HCT116 (cell line): Measurements from ENCODE around the gene CLASP1. TPM values are rescaled to one million over a fixed set of nuclear protein-coding genes. Genes with fewer than 3 reads are reported as not detected.

Experiments used
- ATAC-seq: fragments of 200-7000 bp; cut with Tn5 transposase; 2 replicates; pipeline ENCODE4 v1.9.1; 2020; ENCODE audit warnings: mild to moderate bottlenecking, moderate library complexity
- BruUV-seq: library from RNA; stranded (reverse); fragments of 400-500 nt; replicated peaks from 2 replicates; lab custom pipeline; 2021; lab: Mats Ljungman, UMichigan
- CTCF ChIA-PET: fragments of 300-600 bp; sonication (Branson Sonifier 250); formaldehyde crosslinking; loops from one replicate; lab custom pipeline; 2021; ENCODE audit warnings: antibody characterized with exemption; lab: Charles Lee
- POLR2A ChIA-PET: fragments of 300-600, 350-600 bp; sonication (Branson Sonifier 250); formaldehyde crosslinking; loops from one replicate; lab custom pipeline; 2021; ENCODE audit warnings: antibody characterized with exemption; lab: Charles Lee
- RAD21 ChIA-PET, 2 experiments: fragments of 300-600 bp; sonication (Branson Sonifier 250); formaldehyde crosslinking; loops; one replicate each; lab custom pipeline; 2023; ENCODE audit warnings: low total read pairs in 2 of 2; ENCODE audit not compliant: uncharacterized antibody in 2 of 2, unreplicated experiment in 2 of 2, low non-redundant PET in 1 of 2; lab: Charles Lee
- DNase-seq: peaks from one replicate; pipeline ENCODE4 v3.0.0-alpha.2; 2010; ENCODE audit warnings: low read depth, low spot score
- H2AFZ ChIP-seq: fragments of 200-600 bp; shearing (Covaris generic), sonication (generic); 2 replicates; pipeline ENCODE4 v1.6.1; 2017; ENCODE audit warnings: low read depth, mixed run types, mixed read lengths, antibody characterized with exemption, low read length; ENCODE audit not compliant: poor library complexity, severe bottlenecking
- H3K27ac ChIP-seq: 2 replicates; pipeline ENCODE4 v1.5.1; 2012; ENCODE audit warnings: low read depth, low read length
- H3K27me3 ChIP-seq: fragments of 200-600 bp; sonication (generic); 2 replicates; pipeline ENCODE4 v1.6.1; 2016; ENCODE audit warnings: mixed run types, low read length, mixed read lengths; ENCODE audit not compliant: insufficient read depth
- H3K36me3 ChIP-seq, 2 experiments: fragments of 200-500 bp in 1 of 2; fragments of 200-600 bp in 1 of 2; sonication (Bioruptor generic) in 1 of 2; sonication (generic) in 1 of 2; 2 replicates each; pipeline versions ENCODE4 v1.5.1 to v1.6.1; 2014 to 2016; ENCODE audit warnings: low read length in 2 of 2, inconsistent platforms in 1 of 2, mixed read lengths in 1 of 2, mixed run types in 1 of 2; ENCODE audit not compliant: insufficient read depth in 2 of 2, control insufficient read depth in 1 of 2
- H3K4me1 ChIP-seq, 2 experiments: fragments of 200-600 bp in 1 of 2; sonication (generic) in 1 of 2; 2 replicates each; pipeline versions ENCODE4 v1.5.1 to v1.6.1; 2012 to 2017; ENCODE audit warnings: low read length in 2 of 2, inconsistent platforms in 1 of 2, mild to moderate bottlenecking in 1 of 2, mixed read lengths in 1 of 2, mixed run types in 1 of 2, moderate library complexity in 1 of 2; ENCODE audit not compliant: insufficient read depth in 2 of 2, control insufficient read depth in 1 of 2
- H3K4me2 ChIP-seq: fragments of 200-600 bp; sonication (generic); 2 replicates; pipeline ENCODE4 v1.6.1; 2017; ENCODE audit warnings: mixed run types, low read length, mixed read lengths
- H3K4me3 ChIP-seq, 2 experiments: fragments of 200-600 bp in 1 of 2; sonication (generic) in 1 of 2; replicated peaks in 1 of 2; 2 replicates each; pipeline ENCODE4 v1.5.1; 2011 to 2016; ENCODE audit warnings: low read length in 2 of 2, control low read depth in 1 of 2, low read depth in 1 of 2, mild to moderate bottlenecking in 1 of 2, mixed read lengths in 1 of 2, mixed run types in 1 of 2
- H3K79me2 ChIP-seq: fragments of 200-600 bp; sonication (generic); 2 replicates; pipeline ENCODE4 v1.6.1; 2017; ENCODE audit warnings: mild to moderate bottlenecking, mixed run types, low read length, moderate library complexity, mixed read lengths; ENCODE audit not compliant: insufficient read depth
- H3K9ac ChIP-seq: fragments of 200-600 bp; sonication (generic); 2 replicates; pipeline ENCODE4 v1.6.1; 2016; ENCODE audit warnings: low read length, mixed read lengths
- H3K9me2 ChIP-seq: fragments of 200-600 bp; sonication (generic), shearing (Covaris generic); 2 replicates; pipeline ENCODE4 v1.6.1; 2017; ENCODE audit warnings: mixed run types, mild to moderate bottlenecking, moderate library complexity; ENCODE audit not compliant: insufficient read depth
- H3K9me3 ChIP-seq, 2 experiments: fragments of 200-500 bp in 1 of 2; fragments of 200-600 bp in 1 of 2; sonication (Bioruptor generic) in 1 of 2; sonication (generic) in 1 of 2; 2 replicates each; pipeline ENCODE4 v1.6.1; 2014 to 2017; ENCODE audit warnings: low read length in 2 of 2, mixed read lengths in 2 of 2, inconsistent platforms in 1 of 2, low read depth in 1 of 2, mild to moderate bottlenecking in 1 of 2, mixed run types in 1 of 2, moderate library complexity in 1 of 2; ENCODE audit not compliant: control insufficient read depth in 1 of 2, insufficient read depth in 1 of 2
- H4K20me1 ChIP-seq: fragments of 200-600 bp; sonication (generic), shearing (Covaris generic); 2 replicates; pipeline ENCODE4 v1.6.1; 2017; ENCODE audit warnings: mixed run types, mild to moderate bottlenecking, moderate library complexity; ENCODE audit not compliant: insufficient read depth
- CBX3 ChIP-seq: IDR thresholded peaks from 2 replicates; pipeline ENCODE4 v1.6.1; 2012; ENCODE audit warnings: low read depth
- CEBPB ChIP-seq: IDR thresholded peaks from 2 replicates; pipeline ENCODE4 v1.6.1; 2012; ENCODE audit warnings: low read depth
- EGR1 ChIP-seq: IDR thresholded peaks from 2 replicates; pipeline ENCODE4 v1.6.1; 2012; ENCODE audit warnings: low read depth
- ELF1 ChIP-seq: IDR thresholded peaks from 2 replicates; pipeline ENCODE4 v1.6.1; 2012; ENCODE audit warnings: low read depth, borderline replicate concordance
- EZH2 ChIP-seq: fragments of 200-600 bp; sonication (generic); IDR thresholded peaks from 2 replicates; pipeline ENCODE4 v1.6.1; 2017; ENCODE audit warnings: antibody characterized with exemption, mixed run types
- EZH2phosphoT487 ChIP-seq: fragments of 200-600 bp; IDR thresholded peaks from 2 replicates; pipeline ENCODE4 v1.6.1; 2018; ENCODE audit warnings: antibody characterized with exemption, borderline replicate concordance
- FOSL1 ChIP-seq: IDR thresholded peaks from 2 replicates; pipeline ENCODE4 v1.6.1; 2012; ENCODE audit warnings: low read depth
- POLR2AphosphoS5 ChIP-seq: IDR thresholded peaks from 2 replicates; pipeline ENCODE4 v1.6.1; 2011; ENCODE audit warnings: mild to moderate bottlenecking, low read depth, low read length, moderate library complexity
- RAD21 ChIP-seq: IDR thresholded peaks from 2 replicates; pipeline ENCODE4 v1.6.1; 2012; ENCODE audit warnings: low read depth, mild to moderate bottlenecking
- SIN3A ChIP-seq: IDR thresholded peaks from 2 replicates; pipeline ENCODE4 v1.6.1; 2012; ENCODE audit warnings: low read depth
- SP1 ChIP-seq: IDR thresholded peaks from 2 replicates; pipeline ENCODE4 v1.6.1; 2012; ENCODE audit warnings: low read depth
- SRF ChIP-seq: IDR thresholded peaks from 2 replicates; pipeline ENCODE4 v1.6.1; 2012; ENCODE audit warnings: low read depth
- YY1 ChIP-seq: IDR thresholded peaks from 2 replicates; pipeline ENCODE4 v1.6.1; 2011; ENCODE audit warnings: low read length, low read depth, moderate library complexity, mild to moderate bottlenecking; ENCODE audit not compliant: insufficient replicate concordance; ENCODE audit errors: extremely low read depth
- ZNF274 ChIP-seq: fragments of 200-500 bp; sonication (Bioruptor generic); IDR thresholded peaks from 2 replicates; pipeline ENCODE4 v1.6.1; 2014; ENCODE audit warnings: mild to moderate bottlenecking, low read depth, low read length, inconsistent platforms
- intact Hi-C: fragments of 100-400 bp; cut with micrococcal nuclease; formaldehyde crosslinking; loops from 2 replicates; pipeline ENCODE4 v1.10.0; 2022
- total RNA-seq: library from RNA; stranded (reverse); gene quantifications from one replicate; pipeline ENCODE4 v1.2.1, GENCODE V29; 2021; ENCODE audit not compliant: unreplicated experiment
- TF ChIP-seq, protein P1 (sequence below): IDR thresholded peaks from 2 replicates; pipeline ENCODE4 v1.6.1; 2012
- TF ChIP-seq, protein P2 (sequence below), 3 experiments: fragments of 200-600 bp in 1 of 3; sonication (generic) in 1 of 3; IDR thresholded peaks in 2 of 3; conservative IDR thresholded peaks in 1 of 3; 2 replicates each; pipeline ENCODE4 v1.5.1; 2012 to 2017; ENCODE audit warnings: low read depth in 2 of 3, low read length in 2 of 3, antibody characterized with exemption in 1 of 3, borderline replicate concordance in 1 of 3, control low read depth in 1 of 3, mild to moderate bottlenecking in 1 of 3, mixed read lengths in 1 of 3, mixed run types in 1 of 3, moderate library complexity in 1 of 3; ENCODE audit not compliant: insufficient read depth in 1 of 3
- TF ChIP-seq, protein P3 (sequence below): IDR thresholded peaks from 2 replicates; pipeline ENCODE4 v1.6.1; 2012
- TF ChIP-seq, protein P4 (sequence below): IDR thresholded peaks from 2 replicates; pipeline ENCODE4 v1.6.1; 2011; ENCODE audit warnings: mild to moderate bottlenecking, low read length, moderate library complexity; ENCODE audit not compliant: insufficient replicate concordance; ENCODE audit errors: extremely low read depth

The CLASP1 gene
- total RNA-seq, 1 experiment from 2014 or later: 41.9 TPM

DNA sequence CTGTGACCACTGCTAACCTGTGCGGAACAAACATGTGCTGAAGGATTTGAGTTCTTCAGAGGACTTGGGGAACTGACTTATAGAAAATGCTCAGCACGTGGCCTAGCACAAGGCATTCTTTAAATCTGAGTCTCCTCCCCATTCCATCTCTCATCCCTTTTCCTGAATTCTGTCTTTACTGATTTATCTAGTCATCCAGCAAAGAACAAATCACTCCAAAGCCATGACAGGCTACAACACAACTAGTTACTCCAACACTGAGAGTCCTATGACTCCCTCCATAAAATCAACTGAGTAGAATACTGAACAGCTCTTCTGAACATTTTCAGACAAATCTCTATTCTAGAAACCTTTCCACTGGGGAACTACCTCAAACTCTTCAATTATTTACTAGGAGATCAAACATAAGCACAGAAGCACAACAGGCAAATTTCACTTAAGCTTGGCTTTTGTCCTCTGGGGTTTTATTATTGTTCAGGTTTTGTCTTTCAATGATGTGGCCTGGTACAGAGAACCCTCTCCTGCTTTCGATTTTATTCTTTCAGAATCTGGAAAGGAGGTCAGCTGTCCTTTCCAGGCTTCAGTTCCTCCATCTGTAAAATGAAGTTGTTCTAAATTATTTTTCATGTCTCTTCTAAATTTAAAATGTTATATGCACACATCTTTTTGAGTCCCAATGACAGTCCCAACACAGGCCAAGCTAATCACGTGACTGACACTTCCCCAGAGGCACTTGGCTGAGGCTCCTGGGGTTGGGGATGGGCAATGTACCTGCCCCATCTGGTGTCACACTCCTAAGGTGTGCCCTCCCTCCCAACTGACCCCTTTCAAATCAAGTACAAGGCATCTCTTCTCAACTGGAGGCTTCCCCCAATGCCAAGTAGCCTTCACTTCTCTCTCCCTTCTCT is 86.7 kb downstream of the CLASP1 start (continued):
- TF ChIP-seq YY1: no peak
- no peak for TF ChIP-seq CEBPB
- no peak for TF ChIP-seq EZH2phosphoT487
- TF ChIP-seq CBX3: no peak
- no peak for TF ChIP-seq ELF1
- TF ChIP-seq, protein P1, sequence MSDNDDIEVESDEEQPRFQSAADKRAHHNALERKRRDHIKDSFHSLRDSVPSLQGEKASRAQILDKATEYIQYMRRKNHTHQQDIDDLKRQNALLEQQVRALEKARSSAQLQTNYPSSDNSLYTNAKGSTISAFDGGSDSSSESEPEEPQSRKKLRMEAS: no peak

DNA sequence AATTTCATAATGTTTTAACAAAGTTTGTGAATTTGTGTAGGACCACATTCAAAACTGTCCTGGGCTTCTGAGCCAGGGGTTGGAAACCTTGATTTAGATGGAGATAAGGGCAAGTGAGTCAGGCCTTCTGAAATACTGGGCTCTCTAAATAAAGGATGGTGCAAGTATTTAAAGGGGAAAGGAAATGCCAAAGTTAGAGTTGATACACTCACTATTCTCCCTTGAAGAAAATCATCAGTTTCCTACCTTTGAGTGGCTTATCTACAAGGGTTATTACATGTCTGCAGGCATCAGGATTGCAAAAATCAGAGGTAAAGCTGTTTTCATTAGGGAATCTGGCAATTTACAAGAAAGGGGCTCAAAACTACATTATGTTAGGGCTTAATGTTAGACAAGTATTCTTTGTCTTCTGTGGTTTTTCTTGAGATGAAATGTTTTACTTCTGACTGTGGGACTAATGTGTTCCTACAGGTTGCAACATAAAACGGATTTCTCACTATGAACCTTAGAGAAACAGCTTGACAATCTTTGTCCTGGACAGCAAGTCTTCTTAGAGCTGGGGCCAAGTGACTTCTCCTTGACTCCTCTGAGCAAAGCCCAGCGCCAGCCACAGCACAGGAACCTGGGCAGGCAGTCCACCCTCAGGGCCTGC is 87.5 kb downstream of the CLASP1 start:
- H4K20me1 ChIP-seq: no peaks in the 10 kb centered on the region
- no peak overlapping the region for H3K27ac ChIP-seq
- H3K4me1 ChIP-seq: peaks cover 0 to 4% of the 10 kb centered on the region in 2 experiments; a peak in 1 of 4 replicates
- no peak overlapping the region for H3K4me2 ChIP-seq
- no peak overlapping the region for H2AFZ ChIP-seq
- BruUV-seq: no TSS peak
- no peaks in the 10 kb centered on the region for H3K9me3 ChIP-seq
- H3K27me3 ChIP-seq: no peaks in the 10 kb centered on the region
- H3K9ac ChIP-seq: no peak overlapping the region
- POLR2A ChIA-PET: interaction anchor here (1.7 kb wide), 1 partner anchor 30 kb away, joined by 5 read pairs; the partner anchor contains the start of gene RNU4ATAC
- RAD21 ChIA-PET: no interaction called here
- DNase-seq (no peak), ATAC-seq (no peak)
- H3K36me3 ChIP-seq: no peaks in the 10 kb centered on the region
- no peaks in the 10 kb centered on the region for H3K9me2 ChIP-seq
- CTCF ChIA-PET: interaction anchor here (1.0 kb wide), 1 partner anchor 133 kb away, joined by 3 read pairs; no protein-coding TSS in a partner anchor
- no peak overlapping the region for H3K4me3 ChIP-seq
- intact Hi-C loops: no loop called here
- peaks cover 45% of the 10 kb centered on the region for H3K79me2 ChIP-seq
- TF ChIP-seq ELF1: no peak
- TF ChIP-seq SRF: no peak
- no peak for TF ChIP-seq ZNF274
- no peak for TF ChIP-seq CEBPB
- TF ChIP-seq YY1: no peak
- TF ChIP-seq, protein P1: no peak
- TF ChIP-seq RAD21: no peak
- TF ChIP-seq POLR2AphosphoS5: no peak
- TF ChIP-seq, protein P2, sequence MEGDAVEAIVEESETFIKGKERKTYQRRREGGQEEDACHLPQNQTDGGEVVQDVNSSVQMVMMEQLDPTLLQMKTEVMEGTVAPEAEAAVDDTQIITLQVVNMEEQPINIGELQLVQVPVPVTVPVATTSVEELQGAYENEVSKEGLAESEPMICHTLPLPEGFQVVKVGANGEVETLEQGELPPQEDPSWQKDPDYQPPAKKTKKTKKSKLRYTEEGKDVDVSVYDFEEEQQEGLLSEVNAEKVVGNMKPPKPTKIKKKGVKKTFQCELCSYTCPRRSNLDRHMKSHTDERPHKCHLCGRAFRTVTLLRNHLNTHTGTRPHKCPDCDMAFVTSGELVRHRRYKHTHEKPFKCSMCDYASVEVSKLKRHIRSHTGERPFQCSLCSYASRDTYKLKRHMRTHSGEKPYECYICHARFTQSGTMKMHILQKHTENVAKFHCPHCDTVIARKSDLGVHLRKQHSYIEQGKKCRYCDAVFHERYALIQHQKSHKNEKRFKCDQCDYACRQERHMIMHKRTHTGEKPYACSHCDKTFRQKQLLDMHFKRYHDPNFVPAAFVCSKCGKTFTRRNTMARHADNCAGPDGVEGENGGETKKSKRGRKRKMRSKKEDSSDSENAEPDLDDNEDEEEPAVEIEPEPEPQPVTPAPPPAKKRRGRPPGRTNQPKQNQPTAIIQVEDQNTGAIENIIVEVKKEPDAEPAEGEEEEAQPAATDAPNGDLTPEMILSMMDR (IDR thresholded peaks at IDR 0.05 in 2 of 3, conservative IDR thresholded peaks at IDR 0.05 in 1 of 3; ENCODE audit: borderline replicate concordance in 1 of 3, insufficient read depth in 1 of 3, low read depth in 2 of 3, low read length in 2 of 3): no peak
- TF ChIP-seq EZH2: no peak
- TF ChIP-seq, protein P3, sequence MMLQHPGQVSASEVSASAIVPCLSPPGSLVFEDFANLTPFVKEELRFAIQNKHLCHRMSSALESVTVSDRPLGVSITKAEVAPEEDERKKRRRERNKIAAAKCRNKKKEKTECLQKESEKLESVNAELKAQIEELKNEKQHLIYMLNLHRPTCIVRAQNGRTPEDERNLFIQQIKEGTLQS: no peak
- TF ChIP-seq SP1: no peak
- no peak for TF ChIP-seq SIN3A
- TF ChIP-seq CBX3: no peak
- no peak for TF ChIP-seq EGR1
- TF ChIP-seq EZH2phosphoT487: no peak
- no peak for TF ChIP-seq FOSL1
- TF ChIP-seq, protein P4, sequence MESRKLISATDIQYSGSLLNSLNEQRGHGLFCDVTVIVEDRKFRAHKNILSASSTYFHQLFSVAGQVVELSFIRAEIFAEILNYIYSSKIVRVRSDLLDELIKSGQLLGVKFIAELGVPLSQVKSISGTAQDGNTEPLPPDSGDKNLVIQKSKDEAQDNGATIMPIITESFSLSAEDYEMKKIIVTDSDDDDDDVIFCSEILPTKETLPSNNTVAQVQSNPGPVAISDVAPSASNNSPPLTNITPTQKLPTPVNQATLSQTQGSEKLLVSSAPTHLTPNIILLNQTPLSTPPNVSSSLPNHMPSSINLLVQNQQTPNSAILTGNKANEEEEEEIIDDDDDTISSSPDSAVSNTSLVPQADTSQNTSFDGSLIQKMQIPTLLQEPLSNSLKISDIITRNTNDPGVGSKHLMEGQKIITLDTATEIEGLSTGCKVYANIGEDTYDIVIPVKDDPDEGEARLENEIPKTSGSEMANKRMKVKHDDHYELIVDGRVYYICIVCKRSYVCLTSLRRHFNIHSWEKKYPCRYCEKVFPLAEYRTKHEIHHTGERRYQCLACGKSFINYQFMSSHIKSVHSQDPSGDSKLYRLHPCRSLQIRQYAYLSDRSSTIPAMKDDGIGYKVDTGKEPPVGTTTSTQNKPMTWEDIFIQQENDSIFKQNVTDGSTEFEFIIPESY: no peak
